HG03103 (cell line): ENCODE results near the gene PCDHB16.
"Not testable (repeated sequence)": the region's sequence is repeated elsewhere in the genome, so short reads cannot be mapped to it uniquely, and the experiment has no call there.

Experiments
- ATAC-seq: cut with Tn5 transposase; IDR thresholded peaks from one replicate; pipeline ENCODE4 v1.9.1; 2021; ENCODE audit warnings: low read depth; ENCODE audit not compliant: unreplicated experiment

Gene PCDHB16

DNA sequence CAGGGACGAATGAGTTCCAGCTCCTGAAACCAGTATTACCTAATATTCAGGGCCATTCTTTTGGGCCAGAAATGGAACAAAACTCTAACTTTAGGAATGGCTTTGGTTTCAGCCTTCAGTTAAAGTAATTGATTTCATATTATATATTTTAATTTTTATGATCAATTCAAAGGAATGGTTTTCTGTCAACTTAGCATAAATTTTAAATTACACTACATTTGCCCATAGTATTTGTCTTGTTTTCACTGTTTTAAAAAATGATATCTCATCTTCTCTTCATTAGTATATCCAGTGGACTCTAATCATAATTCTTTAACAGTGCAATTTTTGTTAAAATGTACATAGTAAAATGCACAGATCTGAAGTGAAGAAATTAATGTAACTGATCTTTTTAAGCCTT is 1.9 kb upstream of the PCDHB16 start:
- ATAC-seq, result no peak

DNA sequence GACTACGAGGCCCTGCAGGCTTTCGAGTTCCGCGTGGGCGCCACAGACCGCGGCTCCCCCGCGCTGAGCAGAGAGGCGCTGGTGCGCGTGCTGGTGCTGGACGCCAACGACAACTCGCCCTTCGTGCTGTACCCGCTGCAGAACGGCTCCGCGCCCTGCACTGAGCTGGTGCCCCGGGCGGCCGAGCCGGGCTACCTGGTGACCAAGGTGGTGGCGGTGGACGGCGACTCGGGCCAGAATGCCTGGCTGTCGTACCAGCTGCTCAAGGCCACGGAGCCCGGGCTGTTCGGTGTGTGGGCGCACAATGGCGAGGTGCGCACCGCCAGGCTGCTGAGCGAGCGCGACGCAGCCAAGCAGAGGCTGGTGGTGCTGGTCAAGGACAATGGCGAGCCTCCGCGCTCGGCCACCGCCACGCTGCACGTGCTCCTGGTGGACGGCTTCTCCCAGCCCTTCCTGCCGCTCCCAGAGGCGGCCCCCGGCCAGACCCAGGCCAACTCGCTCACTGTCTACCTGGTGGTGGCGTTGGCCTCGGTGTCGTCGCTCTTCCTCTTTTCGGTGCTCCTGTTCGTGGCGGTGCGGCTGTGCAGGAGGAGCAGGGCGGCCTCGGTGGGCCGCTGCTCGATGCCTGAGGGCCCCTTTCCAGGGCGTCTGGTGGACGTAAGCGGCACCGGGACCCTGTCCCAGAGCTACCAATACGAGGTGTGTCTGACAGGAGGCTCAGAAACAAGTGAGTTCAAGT is 2.1 kb downstream of the PCDHB16 start:
- ATAC-seq, result not testable (repeated sequence)

DNA sequence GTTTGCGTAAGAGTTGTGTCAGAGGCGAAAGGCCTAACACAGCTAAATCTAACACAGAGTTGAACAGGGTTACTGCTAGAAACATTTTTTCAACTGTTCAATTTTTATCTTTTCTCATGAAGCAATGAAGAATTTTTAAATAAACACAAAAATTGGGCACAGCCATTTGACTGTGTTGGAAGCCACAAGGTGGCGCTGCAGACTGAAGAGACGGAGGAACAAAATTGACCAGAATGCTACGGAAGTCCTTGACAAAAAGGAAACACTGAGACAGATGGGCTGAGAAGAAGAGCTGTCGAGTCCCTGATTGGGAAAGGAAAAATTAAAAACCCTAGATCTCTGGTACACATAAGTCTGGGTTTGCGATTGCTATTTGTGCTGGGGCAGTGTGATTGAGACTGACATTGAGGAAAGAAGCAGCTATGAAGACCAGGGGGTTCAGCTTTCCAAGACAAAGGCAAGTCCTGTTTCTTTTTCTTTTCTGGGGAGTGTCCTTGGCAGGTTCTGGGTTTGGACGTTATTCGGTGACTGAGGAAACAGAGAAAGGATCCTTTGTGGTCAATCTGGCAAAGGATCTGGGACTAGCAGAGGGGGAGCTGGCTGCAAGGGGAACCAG is 4.8 kb downstream of the PCDHB16 start, which contains the start of gene PCDHB9:
Gene PCDHB9, plus strand, starts transcription at position 265 of the 616 bp plus-strand sequence. Its CDS starts 158 bp downstream, at position 423.
- ATAC-seq, result no peak

DNA sequence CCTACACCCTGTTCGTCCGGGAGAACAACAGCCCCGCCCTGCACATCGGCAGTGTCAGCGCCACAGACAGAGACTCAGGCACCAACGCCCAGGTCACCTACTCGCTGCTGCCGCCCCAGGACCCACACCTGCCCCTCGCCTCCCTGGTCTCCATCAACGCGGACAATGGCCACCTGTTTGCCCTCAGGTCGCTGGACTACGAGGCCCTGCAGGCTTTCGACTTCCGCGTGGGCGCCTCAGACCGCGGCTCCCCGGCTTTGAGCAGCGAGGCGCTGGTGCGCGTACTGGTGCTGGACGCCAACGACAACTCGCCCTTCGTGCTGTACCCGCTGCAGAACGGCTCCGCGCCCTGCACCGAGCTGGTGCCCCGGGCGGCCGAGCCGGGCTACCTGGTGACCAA is 6.5 kb downstream of the PCDHB16 start:
- ATAC-seq, result not testable (repeated sequence)

DNA sequence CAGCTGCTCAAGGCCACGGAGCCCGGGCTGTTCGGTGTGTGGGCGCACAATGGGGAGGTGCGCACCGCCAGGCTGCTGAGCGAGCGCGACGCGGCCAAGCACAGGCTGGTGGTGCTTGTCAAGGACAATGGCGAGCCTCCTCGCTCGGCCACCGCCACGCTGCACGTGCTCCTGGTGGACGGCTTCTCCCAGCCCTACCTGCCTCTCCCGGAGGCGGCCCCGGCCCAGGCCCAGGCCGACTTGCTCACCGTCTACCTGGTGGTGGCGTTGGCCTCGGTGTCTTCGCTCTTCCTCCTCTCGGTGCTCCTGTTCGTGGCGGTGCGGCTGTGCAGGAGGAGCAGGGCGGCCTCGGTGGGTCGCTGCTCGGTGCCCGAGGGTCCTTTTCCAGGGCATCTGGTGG is 6.9 kb downstream of the PCDHB16 start:
- ATAC-seq, result not testable (repeated sequence)

DNA sequence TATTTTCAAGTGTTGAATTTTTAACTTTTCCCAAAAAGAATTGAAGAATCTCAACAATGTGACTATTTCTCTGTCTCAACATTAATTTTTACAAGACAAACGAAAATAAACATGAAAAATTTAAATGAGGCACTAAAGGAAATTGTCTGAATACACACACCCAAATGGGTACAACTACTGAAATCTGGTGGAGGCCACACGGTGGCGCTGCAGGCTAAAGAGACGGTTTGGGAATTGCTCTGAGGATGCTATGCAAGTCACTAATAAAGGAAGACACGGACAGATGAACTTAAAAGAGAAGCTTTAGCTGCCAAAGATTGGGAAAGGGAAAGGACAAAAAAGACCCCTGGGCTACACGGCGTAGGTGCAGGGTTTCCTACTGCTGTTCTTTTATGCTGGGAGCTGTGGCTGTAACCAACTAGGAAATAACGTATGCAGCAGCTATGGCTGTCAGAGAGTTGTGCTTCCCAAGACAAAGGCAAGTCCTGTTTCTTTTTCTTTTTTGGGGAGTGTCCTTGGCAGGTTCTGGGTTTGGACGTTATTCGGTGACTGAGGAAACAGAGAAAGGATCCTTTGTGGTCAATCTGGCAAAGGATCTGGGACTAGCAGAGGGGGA is 10.0 kb downstream of the PCDHB16 start, which contains the start of gene PCDHB10:
Gene PCDHB10, plus strand, starts transcription at position 244 of the 616 bp plus-strand sequence. Its CDS starts 200 bp downstream, at position 444.
- no peak for ATAC-seq

DNA sequence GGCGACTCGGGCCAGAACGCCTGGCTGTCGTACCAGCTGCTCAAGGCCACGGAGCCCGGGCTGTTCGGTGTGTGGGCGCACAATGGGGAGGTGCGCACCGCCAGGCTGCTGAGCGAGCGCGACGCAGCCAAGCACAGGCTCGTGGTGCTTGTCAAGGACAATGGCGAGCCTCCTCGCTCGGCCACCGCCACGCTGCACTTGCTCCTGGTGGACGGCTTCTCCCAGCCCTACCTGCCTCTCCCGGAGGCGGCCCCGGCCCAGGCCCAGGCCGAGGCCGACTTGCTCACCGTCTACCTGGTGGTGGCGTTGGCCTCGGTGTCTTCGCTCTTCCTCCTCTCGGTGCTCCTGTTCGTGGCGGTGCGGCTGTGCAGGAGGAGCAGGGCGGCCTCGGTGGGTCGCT is 12.1 kb downstream of the PCDHB16 start:
- ATAC-seq, result not testable (repeated sequence)

DNA sequence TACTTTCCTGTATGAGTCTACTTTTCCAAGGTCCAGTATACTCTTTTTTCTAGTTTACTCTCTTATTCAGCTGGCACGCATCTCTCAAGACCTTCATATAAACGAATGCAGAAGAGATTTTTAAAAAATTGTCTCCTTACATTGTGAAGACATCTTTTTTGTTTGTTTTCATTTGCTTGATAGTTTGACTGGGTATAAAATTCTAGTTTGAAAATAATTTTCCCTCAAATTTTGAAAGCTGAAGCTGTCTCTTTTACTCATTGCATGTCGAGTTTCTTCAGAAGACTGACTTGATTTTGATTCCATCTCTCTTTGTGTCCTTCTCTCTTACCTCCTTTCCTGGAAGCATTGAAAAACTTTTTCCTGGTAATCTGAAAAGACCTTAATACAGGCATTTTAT is 14.2 kb downstream of the PCDHB16 start:
- ATAC-seq, result no peak

DNA sequence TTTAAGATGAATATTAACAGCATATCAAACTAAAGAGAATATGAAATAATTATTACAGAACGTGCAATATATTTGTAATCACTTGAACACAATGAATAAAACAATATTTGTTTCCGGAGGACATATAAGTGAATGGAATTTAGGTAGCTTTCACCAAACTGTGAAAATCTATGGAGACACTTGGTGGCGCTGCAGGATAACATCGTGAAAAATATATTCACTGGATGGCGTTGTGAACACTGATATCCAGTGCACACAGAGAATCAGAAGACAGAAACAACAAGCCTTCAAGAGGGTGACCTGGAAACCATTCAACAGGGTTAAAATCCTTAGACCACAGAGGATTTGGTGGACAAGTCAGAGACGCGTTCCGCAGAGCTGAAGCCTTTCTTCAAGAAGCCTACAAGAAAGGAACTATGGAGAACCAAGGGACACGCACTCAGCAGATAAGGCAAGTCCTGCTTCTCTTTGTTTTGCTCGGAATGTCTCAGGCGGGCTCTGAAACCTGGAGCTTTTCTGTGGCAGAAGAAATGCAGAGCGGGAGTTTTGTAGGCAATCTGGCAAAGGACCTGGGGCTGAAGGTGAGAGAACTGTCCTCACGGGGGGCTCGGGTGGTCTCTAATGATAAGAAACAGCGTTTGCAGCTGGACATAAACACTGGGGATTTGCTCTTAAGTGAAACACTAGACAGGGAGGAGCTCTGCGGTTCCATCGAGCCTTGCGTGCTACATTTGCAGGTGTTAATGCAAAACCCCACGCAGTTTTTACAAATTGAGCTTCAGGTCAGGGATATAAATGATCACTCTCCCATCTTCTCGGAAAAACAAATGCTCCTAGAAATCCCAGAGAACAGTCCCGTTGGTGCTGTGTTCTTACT is 17.4 kb downstream of the PCDHB16 start, which contains the start of gene PCDHB11:
Gene PCDHB11, plus strand, starts transcription at position 269 of the 877 bp plus-strand sequence. Its CDS starts 148 bp downstream, at position 417.
- no peak for ATAC-seq

DNA sequence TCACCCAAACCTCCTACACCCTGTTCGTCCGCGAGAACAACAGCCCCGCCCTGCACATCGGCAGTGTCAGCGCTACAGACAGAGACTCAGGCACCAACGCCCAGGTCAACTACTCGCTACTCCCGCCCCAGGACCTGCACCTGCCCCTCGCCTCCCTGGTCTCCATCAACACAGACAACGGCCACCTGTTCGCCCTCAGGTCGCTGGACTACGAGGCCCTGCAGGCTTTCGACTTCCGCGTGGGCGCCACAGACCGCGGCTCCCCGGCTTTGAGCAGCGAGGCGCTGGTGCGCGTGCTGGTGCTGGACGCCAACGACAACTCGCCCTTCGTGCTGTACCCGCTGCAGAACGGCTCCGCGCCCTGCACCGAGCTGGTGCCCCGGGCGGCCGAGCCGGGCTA is 18.9 kb downstream of the PCDHB16 start:
- ATAC-seq, result not testable (repeated sequence)

DNA sequence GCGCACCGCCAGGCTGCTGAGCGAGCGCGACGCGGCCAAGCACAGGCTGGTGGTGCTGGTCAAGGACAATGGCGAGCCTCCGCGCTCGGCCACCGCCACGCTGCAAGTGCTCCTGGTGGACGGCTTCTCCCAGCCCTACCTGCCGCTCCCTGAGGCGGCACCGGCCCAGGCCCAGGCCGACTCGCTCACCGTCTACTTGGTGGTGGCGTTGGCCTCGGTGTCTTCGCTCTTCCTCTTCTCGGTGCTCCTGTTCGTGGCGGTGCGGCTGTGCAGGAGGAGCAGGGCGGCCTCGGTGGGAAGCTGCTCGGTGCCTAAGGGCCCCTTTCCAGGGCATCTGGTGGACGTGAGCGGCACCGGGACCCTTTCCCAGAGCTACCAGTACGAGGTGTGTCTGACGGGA is 19.5 kb downstream of the PCDHB16 start:
- ATAC-seq, result not testable (repeated sequence)

DNA sequence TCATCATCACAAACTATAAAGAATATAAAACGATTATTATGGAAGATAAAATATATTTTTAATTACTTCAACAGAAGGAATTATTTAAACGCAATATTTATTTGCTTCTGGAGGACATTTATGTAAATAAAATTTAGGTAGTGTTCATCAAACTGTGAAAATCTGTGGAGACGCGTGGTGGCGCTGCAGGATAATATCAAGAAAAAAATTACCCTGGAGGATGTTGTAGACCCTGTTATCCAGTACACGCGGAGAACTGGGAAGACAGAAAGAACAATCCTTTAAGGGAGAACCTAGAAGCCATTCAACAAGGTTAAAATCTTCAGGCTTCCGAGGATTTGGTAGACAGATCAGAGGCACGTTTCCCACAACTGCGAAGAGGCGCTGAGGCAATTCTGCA is 26.3 kb downstream of the PCDHB16 start, which contains the start of gene PCDHB12:
Gene PCDHB12, plus strand, starts transcription at position 242 of the 400 bp plus-strand sequence. CDS start 189 bp downstream, outside the sequence.
- ATAC-seq, result no peak

DNA sequence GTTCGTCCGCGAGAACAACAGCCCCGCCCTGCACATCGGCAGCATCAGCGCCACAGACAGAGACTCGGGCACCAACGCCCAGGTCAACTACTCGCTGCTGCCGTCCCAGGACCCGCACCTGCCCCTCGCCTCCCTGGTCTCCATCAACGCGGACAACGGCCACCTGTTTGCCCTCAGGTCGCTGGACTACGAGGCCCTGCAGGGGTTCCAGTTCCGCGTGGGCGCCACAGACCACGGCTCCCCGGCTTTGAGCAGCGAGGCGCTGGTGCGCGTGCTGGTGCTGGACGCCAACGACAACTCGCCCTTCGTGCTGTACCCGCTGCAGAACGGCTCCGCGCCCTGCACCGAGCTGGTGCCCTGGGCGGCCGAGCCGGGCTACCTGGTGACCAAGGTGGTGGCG is 28.1 kb downstream of the PCDHB16 start:
- ATAC-seq, result not testable (repeated sequence)

DNA sequence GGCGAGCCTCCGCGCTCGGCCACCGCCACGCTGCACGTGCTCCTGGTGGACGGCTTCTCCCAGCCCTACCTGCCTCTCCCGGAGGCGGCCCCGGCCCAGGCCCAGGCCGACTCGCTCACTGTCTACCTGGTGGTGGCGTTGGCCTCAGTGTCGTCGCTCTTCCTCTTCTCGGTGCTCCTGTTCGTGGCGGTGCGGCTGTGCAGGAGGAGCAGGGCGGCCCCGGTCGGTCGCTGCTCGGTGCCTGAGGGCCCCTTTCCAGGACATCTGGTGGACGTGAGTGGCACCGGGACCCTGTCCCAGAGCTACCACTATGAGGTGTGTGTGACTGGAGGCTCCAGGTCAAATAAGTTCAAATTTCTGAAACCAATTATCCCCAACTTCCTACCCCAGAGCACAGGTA is 28.7 kb downstream of the PCDHB16 start:
- ATAC-seq, result not testable (repeated sequence)

DNA sequence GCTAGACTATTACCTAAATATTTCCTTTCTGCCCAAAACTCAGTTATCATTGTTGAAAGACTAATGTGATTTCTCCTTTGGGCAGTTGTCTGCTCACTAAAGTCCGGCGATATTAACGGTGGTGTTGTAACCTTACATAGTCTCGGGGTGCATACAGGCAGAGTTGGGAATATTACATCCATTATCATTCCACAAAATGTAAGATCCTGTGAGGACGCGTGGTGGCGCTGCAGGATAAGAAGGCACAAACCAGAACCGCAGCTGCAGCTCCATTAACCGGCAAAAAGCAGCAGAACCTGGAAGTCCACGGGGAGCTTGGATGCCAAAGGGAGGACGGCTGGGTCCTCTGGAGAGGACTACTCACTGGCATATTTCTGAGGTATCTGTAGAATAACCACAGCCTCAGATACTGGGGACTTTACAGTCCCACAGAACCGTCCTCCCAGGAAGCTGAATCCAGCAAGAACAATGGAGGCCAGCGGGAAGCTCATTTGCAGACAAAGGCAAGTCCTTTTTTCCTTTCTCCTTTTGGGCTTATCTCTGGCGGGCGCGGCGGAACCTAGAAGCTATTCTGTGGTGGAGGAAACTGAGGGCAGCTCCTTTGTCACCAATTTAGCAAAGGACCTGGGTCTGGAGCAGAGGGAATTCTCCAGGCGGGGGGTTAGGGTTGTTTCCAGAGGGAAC is 31.6 kb downstream of the PCDHB16 start, which contains the start of gene PCDHB13:
Gene PCDHB13, plus strand, starts transcription at position 264 of the 684 bp plus-strand sequence. Its CDS starts 205 bp downstream, at position 469.
- not testable (repeated sequence) for ATAC-seq

DNA sequence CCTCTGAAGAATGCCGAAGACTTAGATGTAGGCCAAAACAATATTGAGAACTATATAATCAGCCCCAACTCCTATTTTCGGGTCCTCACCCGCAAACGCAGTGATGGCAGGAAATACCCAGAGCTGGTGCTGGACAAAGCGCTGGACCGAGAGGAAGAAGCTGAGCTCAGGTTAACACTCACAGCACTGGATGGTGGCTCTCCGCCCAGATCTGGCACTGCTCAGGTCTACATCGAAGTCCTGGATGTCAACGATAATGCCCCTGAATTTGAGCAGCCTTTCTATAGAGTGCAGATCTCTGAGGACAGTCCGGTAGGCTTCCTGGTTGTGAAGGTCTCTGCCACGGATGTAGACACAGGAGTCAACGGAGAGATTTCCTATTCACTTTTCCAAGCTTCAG is 32.4 kb downstream of the PCDHB16 start:
- ATAC-seq, result not testable (repeated sequence)

DNA sequence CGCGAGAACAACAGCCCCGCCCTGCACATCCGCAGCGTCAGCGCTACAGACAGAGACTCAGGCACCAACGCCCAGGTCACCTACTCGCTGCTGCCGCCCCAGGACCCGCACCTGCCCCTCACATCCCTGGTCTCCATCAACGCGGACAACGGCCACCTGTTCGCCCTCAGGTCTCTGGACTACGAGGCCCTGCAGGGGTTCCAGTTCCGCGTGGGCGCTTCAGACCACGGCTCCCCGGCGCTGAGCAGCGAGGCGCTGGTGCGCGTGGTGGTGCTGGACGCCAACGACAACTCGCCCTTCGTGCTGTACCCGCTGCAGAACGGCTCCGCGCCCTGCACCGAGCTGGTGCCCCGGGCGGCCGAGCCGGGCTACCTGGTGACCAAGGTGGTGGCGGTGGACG is 33.3 kb downstream of the PCDHB16 start:
- not testable (repeated sequence) for ATAC-seq

DNA sequence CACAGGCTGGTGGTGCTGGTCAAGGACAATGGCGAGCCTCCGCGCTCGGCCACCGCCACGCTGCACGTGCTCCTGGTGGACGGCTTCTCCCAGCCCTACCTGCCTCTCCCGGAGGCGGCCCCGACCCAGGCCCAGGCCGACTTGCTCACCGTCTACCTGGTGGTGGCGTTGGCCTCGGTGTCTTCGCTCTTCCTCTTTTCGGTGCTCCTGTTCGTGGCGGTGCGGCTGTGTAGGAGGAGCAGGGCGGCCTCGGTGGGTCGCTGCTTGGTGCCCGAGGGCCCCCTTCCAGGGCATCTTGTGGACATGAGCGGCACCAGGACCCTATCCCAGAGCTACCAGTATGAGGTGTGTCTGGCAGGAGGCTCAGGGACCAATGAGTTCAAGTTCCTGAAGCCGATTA is 33.8 kb downstream of the PCDHB16 start:
- ATAC-seq, result not testable (repeated sequence)

DNA sequence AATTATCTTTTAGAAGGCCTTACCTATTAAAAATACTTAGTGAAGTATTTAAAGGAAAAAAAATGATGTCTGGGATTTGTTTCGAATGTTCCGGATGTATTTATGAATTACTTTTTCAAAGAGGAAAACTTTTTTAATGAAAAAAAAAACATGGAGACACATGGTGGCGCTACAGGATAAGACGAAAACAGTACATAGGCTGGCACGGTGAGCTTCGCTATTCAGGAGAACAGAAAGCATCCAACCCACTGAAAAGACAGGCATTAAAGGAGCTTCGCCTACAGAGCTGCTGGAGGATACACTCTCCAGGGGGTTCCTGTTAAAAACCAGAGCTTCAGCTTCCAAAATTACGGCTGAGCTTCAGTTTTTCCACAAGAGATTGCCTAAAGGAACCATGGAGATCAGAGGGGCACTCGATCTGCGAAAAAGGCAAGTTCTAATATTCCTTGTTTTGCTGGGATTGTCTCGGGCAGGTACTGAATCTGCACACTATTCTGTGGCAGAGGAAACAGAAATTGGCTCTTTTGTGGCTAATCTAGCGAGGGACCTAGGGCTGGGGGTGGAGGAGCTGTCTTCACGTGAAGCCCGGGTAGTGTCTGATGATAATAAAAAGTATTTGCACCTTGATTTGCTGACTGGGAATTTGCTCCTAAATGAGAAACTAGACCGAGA is 41.1 kb downstream of the PCDHB16 start, which contains the start of gene PCDHB14:
Gene PCDHB14, plus strand, starts transcription at position 232 of the 672 bp plus-strand sequence. Its CDS starts 163 bp downstream, at position 395.
- ATAC-seq, result no peak
